ENCODE results near the gene ZNF524.

GRCh38 chr19:55580628-55581144 is 19.4 kb upstream of the ZNF524 start, which contains the start of gene ZNF579:
- TF ChIP-seq EZH2 (IDR thresholded peaks at IDR 0.05; ENCODE audit: low read length, missing control alignments) (no peak), CTCF (conservative IDR thresholded peaks at IDR 0.05 in 1 of 2, IDR thresholded peaks at IDR 0.05 in 1 of 2; ENCODE audit: low read depth in 1 of 2, low read length in 2 of 2) (no peak)

All from fibroblast of lung (primary cell).